Fibroblast of lung (primary cell): ENCODE data around the gene FIP1L1. TPM values are rescaled to one million over a fixed set of nuclear protein-coding genes. Genes with fewer than 3 reads are reported as not detected.
A peak's percentile ranks its signal among the peaks of the same experiment; 100 is the strongest.
"Not testable (repeated sequence)": the region's sequence is repeated elsewhere in the genome, so short reads cannot be mapped to it uniquely, and the experiment has no call there.

Experiments
- DNase-seq, 2 donors: peaks; one replicate each; pipeline versions ENCODE4 v3.0.0 to v3.0.0-alpha.2; 2010; ENCODE audit warnings: low read depth in 2 of 2
- H2AFZ ChIP-seq: 2 replicates; pipeline ENCODE4 v1.5.1; 2012; ENCODE audit warnings: low read length, control low read depth, inconsistent platforms
- H3K27ac ChIP-seq: 2 replicates; pipeline ENCODE4 v1.5.1; 2011; ENCODE audit warnings: low read length, control low read depth; ENCODE audit not compliant: insufficient read depth
- H3K27me3 ChIP-seq: 2 replicates; pipeline ENCODE4 v1.5.1; 2011; ENCODE audit warnings: mild to moderate bottlenecking, low read length; ENCODE audit not compliant: control insufficient read depth, insufficient read depth
- H3K36me3 ChIP-seq: 2 replicates; pipeline ENCODE4 v1.5.1; 2011; ENCODE audit warnings: low read length; ENCODE audit not compliant: control insufficient read depth, insufficient read depth
- H3K4me1 ChIP-seq: 2 replicates; pipeline ENCODE4 v1.5.1; 2011; ENCODE audit warnings: low read length; ENCODE audit not compliant: control insufficient read depth, insufficient read depth; ENCODE audit errors: extremely low read depth
- H3K4me2 ChIP-seq: 2 replicates; pipeline ENCODE4 v1.5.1; 2011; ENCODE audit warnings: low read length, control low read depth; ENCODE audit not compliant: insufficient read depth; ENCODE audit errors: extremely low read depth
- H3K4me3 ChIP-seq, 4 experiments: fragments of 200-600 bp in 1 of 4; sonication (generic) in 1 of 4; replicated peaks in 1 of 4; 2 replicates each; pipeline ENCODE4 v1.5.1; 2011 to 2016; ENCODE audit warnings: low read length in 4 of 4, low read depth in 3 of 4, mild to moderate bottlenecking in 3 of 4, control low read depth in 2 of 4, inconsistent platforms in 1 of 4, mixed read lengths in 1 of 4; ENCODE audit not compliant: insufficient read depth in 1 of 4; ENCODE audit errors: control extremely low read depth in 1 of 4
- H3K79me2 ChIP-seq: 2 replicates; pipeline ENCODE4 v1.5.1; 2012; ENCODE audit warnings: mild to moderate bottlenecking, low read length, inconsistent platforms; ENCODE audit not compliant: control insufficient read depth, insufficient read depth
- H3K9ac ChIP-seq: 2 replicates; pipeline ENCODE4 v1.5.1; 2011; ENCODE audit warnings: mild to moderate bottlenecking, low read length, control low read depth; ENCODE audit not compliant: insufficient read depth
- H3K9me3 ChIP-seq: 2 replicates; pipeline ENCODE4 v1.5.1; 2012; ENCODE audit warnings: low read depth, low read length; ENCODE audit not compliant: control insufficient read depth, insufficient read depth
- H4K20me1 ChIP-seq: 2 replicates; pipeline ENCODE4 v1.5.1; 2011; ENCODE audit warnings: low read length; ENCODE audit not compliant: control insufficient read depth, insufficient read depth; ENCODE audit errors: extremely low read depth
- CTCF ChIP-seq, 2 donors: IDR thresholded peaks in 1 of 2; conservative IDR thresholded peaks in 1 of 2; 1 replicate in 1 of 2; 2 replicates in 1 of 2; pipeline ENCODE4 v1.5.1; 2011 to 2012; ENCODE audit warnings: low read length in 2 of 2, control low read depth in 1 of 2, inconsistent platforms in 1 of 2, low read depth in 1 of 2, mild to moderate bottlenecking in 1 of 2
- EZH2 ChIP-seq: IDR thresholded peaks from 2 replicates; pipeline ENCODE4 v1.5.1; 2012; ENCODE audit warnings: low read length, control low read depth, mild to moderate bottlenecking; ENCODE audit errors: missing control alignments
- polyA plus RNA-seq, 2 donors: library from polyadenylated mRNA; depleted of rRNA in 1 of 2; stranded (reverse) in 1 of 2; unstranded in 1 of 2; fragments of >200 nt; gene quantifications; 2 replicates each; pipeline ENCODE4 v1.2.1, GENCODE V29; 2011 to 2012; ENCODE audit warnings: missing spikeins in 1 of 2
- total RNA-seq: library from RNA; depleted of rRNA; stranded (reverse); fragments of >200 nt; gene quantifications from 2 replicates; pipeline ENCODE4 v1.2.1, GENCODE V29; 2014

The FIP1L1 gene
- total and polyA plus RNA-seq, 2 donors (not counting 1 experiment from before 2014, with no cell fraction given) = 22.3 to 98.3 TPM

GRCh38 chr4:53376900-53377299, 541 bp upstream of the FIP1L1 start:
- Histone ChIP-seq H3K4me3 (peak overlapping the region; percentile 74 to 91 (median 82)), H3K79me2 (peaks cover 43% of the 10 kb centered on the region), H3K4me1 (no peaks in the 10 kb centered on the region), H3K4me2 (peak overlapping the region; percentile 73), H4K20me1 (no peaks in the 10 kb centered on the region), H3K9me3 (no peaks in the 10 kb centered on the region), H2AFZ (peak overlapping the region; percentile 45), H3K27ac (no peak overlapping the region), H3K9ac (no peak overlapping the region), H3K27me3 (no peaks in the 10 kb centered on the region), H3K36me3 (no peaks in the 10 kb centered on the region)
- DNase-seq = peak in 1 of 2 donors; percentile 25
- no peak for TF ChIP-seq EZH2
- TF ChIP-seq CTCF (conservative IDR thresholded peaks at IDR 0.05 in 1 of 2, IDR thresholded peaks at IDR 0.05 in 1 of 2; ENCODE audit: low read depth in 1 of 2, low read length in 2 of 2) = no peak

GRCh38 chr4:53378171-53378482, 686 bp downstream of the FIP1L1 start:
- H3K36me3 ChIP-seq = peaks cover 2% of the 10 kb centered on the region
- no peak for DNase-seq
- H3K9me3 ChIP-seq = no peaks in the 10 kb centered on the region
- peak overlapping the region; percentile 86 for H3K27ac ChIP-seq
- H3K4me3 ChIP-seq = peak overlapping the region; percentile 74 to 91 (median 82)
- H3K79me2 ChIP-seq = peaks cover 52% of the 10 kb centered on the region
- H3K4me1 ChIP-seq = no peaks in the 10 kb centered on the region
- H3K9ac ChIP-seq = peak overlapping the region; percentile 86
- TF ChIP-seq CTCF (conservative IDR thresholded peaks at IDR 0.05 in 1 of 2, IDR thresholded peaks at IDR 0.05 in 1 of 2; ENCODE audit: low read depth in 1 of 2, low read length in 2 of 2) (no peak), EZH2 (no peak)
- no peak overlapping the region for H2AFZ ChIP-seq
- H3K27me3 ChIP-seq = no peaks in the 10 kb centered on the region
- peak overlapping the region; percentile 90 for H3K4me2 ChIP-seq
- no peaks in the 10 kb centered on the region for H4K20me1 ChIP-seq

GRCh38 chr4:53380221-53380620, 2.8 kb downstream of the FIP1L1 start:
- H3K36me3 ChIP-seq = peaks cover 2% of the 10 kb centered on the region
- DNase-seq = peak in 1 of 2 donors; percentile 10
- no peaks in the 10 kb centered on the region for H4K20me1 ChIP-seq

GRCh38 chr4:53409479-53409878, 32.0 kb downstream of the FIP1L1 start:
- H3K4me1 ChIP-seq = not testable (repeated sequence)

More at GRCh38 chr4:53380221-53380620, 2.8 kb downstream of the FIP1L1 start:
- no peaks in the 10 kb centered on the region for H3K27me3 ChIP-seq
- H3K27ac ChIP-seq = no peak overlapping the region
- H3K79me2 ChIP-seq = peaks cover 56% of the 10 kb centered on the region
- H3K9me3 ChIP-seq = no peaks in the 10 kb centered on the region
- H3K9ac ChIP-seq = no peak overlapping the region
- H3K4me1 ChIP-seq = no peaks in the 10 kb centered on the region
- peak overlapping the region in 2 of 4 experiments; percentile 3 to 91 for H3K4me3 ChIP-seq
- TF ChIP-seq EZH2 (no peak), CTCF (conservative IDR thresholded peaks at IDR 0.05 in 1 of 2, IDR thresholded peaks at IDR 0.05 in 1 of 2; ENCODE audit: low read depth in 1 of 2, low read length in 2 of 2) (no peak)
- no peak overlapping the region for H2AFZ ChIP-seq
- peak overlapping the region; percentile 59 for H3K4me2 ChIP-seq

More at GRCh38 chr4:53409479-53409878, 32.0 kb downstream of the FIP1L1 start:
- not testable (repeated sequence) for H3K9ac ChIP-seq, H3K9me3 ChIP-seq, DNase-seq, H3K4me3 ChIP-seq, H3K36me3 ChIP-seq, H2AFZ ChIP-seq, H4K20me1 ChIP-seq, H3K4me2 ChIP-seq, H3K27me3 ChIP-seq, H3K27ac ChIP-seq
- H3K79me2 ChIP-seq = peaks cover 24% of the 10 kb centered on the region
